Vagina (tissue), 2 donors: Measurements from ENCODE around the gene RIC1. TPM values are rescaled to one million over a fixed set of nuclear protein-coding genes. Genes with fewer than 3 reads are reported as not detected.

Source experiments
- DNase-seq, 2 donors: peaks; one replicate each; pipeline ENCODE4 v3.0.0-alpha.2; 2017; ENCODE audit errors: extremely low spot score in 2 of 2
- H3K27ac ChIP-seq: fragments of 200-600 bp; sonication (generic); one replicate; pipeline ENCODE4 v1.5.1; 2019
- H3K27me3 ChIP-seq: fragments of 200-600 bp; sonication (generic); one replicate; pipeline ENCODE4 v1.5.1; 2019
- H3K36me3 ChIP-seq, 2 donors: fragments of 200-600 bp; sonication (generic); one replicate each; pipeline ENCODE4 v1.5.1; 2017 to 2019
- H3K4me1 ChIP-seq: fragments of 200-600 bp; sonication (generic); one replicate; pipeline ENCODE4 v1.5.1; 2019
- H3K4me3 ChIP-seq, 2 donors: fragments of 200-600 bp; sonication (generic); 1 replicate in 1 of 2; 2 replicates in 1 of 2; pipeline ENCODE4 v1.5.1; 2016 to 2019
- H3K9me3 ChIP-seq: fragments of 200-600 bp; sonication (generic); one replicate; pipeline ENCODE4 v1.5.1; 2019
- CTCF ChIP-seq, 3 experiments: fragments of 450-650 bp in 2 of 3; fragments of 200-600 bp in 1 of 3; sonication (generic) in 1 of 3; IDR thresholded peaks; one replicate each; pipeline ENCODE4 v1.5.1; 2017 to 2019; ENCODE audit warnings: antibody characterized with exemption in 3 of 3, mild to moderate bottlenecking in 2 of 3, moderate library complexity in 2 of 3
- POLR2A ChIP-seq, 2 donors: fragments of 450-650 bp; IDR thresholded peaks; one replicate each; pipeline ENCODE4 v1.6.1; 2017; ENCODE audit warnings: antibody characterized with exemption in 2 of 2, mild to moderate bottlenecking in 2 of 2, moderate library complexity in 2 of 2
- POLR2AphosphoS5 ChIP-seq, 2 donors: sonication (generic); formaldehyde crosslinking; IDR thresholded peaks; one replicate each; pipeline ENCODE4 v1.9.0; 2017; ENCODE audit warnings: antibody characterized with exemption in 2 of 2, mild to moderate bottlenecking in 2 of 2, low read depth in 1 of 2; ENCODE audit not compliant: insufficient read depth in 1 of 2
- intact Hi-C: fragments of 100-400 bp; cut with DNase I; formaldehyde crosslinking; loops from one replicate; pipeline ENCODE4 v1.15.1; 2023
- total RNA-seq: library from RNA; depleted of rRNA; stranded (reverse); fragments of >200 nt; gene quantifications from one replicate; pipeline ENCODE4 v1.2.3, GENCODE V29; 2016

RIC1 gene
- total RNA-seq, 1 donor from 2014 or later = 49.8 TPM

- intact Hi-C loops = no loop called here
- Histone ChIP-seq H3K36me3 (no peaks in the 10 kb centered on the region), H3K4me1 (peaks cover 5% of the 10 kb centered on the region), H3K27me3 (no peaks in the 10 kb centered on the region), H3K27ac (peak overlapping the region; percentile 2), H3K4me3 (no peak overlapping the region), H3K9me3 (no peaks in the 10 kb centered on the region)
- TF ChIP-seq POLR2A (IDR thresholded peaks at IDR 0.05) = no peak
- no peak for TF ChIP-seq POLR2AphosphoS5 (IDR thresholded peaks at IDR 0.05; ENCODE audit: insufficient read depth in 1 of 2, low read depth in 1 of 2)
- no peak for TF ChIP-seq CTCF (IDR thresholded peaks at IDR 0.05)
- DNase-seq = no peak
Observed at GRCh38 chr9:5586391-5586802, 42.5 kb upstream of the RIC1 start.

- H3K27ac ChIP-seq = no peak overlapping the region
- H3K4me3 ChIP-seq = no peak overlapping the region
- TF ChIP-seq CTCF (IDR thresholded peaks at IDR 0.05) = no peak
- no peak for TF ChIP-seq POLR2AphosphoS5 (IDR thresholded peaks at IDR 0.05; ENCODE audit: insufficient read depth in 1 of 2, low read depth in 1 of 2)
- no peak for TF ChIP-seq POLR2A (IDR thresholded peaks at IDR 0.05)
- no peaks in the 10 kb centered on the region for H3K36me3 ChIP-seq
- no peaks in the 10 kb centered on the region for H3K9me3 ChIP-seq
- no peaks in the 10 kb centered on the region for H3K27me3 ChIP-seq
- DNase-seq = no peak
- intact Hi-C loops = no loop called here
- H3K4me1 ChIP-seq = peaks cover 5% of the 10 kb centered on the region
Observed at GRCh38 chr9:5587024-5587423, 41.9 kb upstream of the RIC1 start.

- H3K36me3 ChIP-seq = no peaks in the 10 kb centered on the region
- H3K4me1 ChIP-seq = no peaks in the 10 kb centered on the region
- intact Hi-C loops = no loop called here
- TF ChIP-seq CTCF (IDR thresholded peaks at IDR 0.05) (no peak), POLR2A (IDR thresholded peaks at IDR 0.05) (no peak), POLR2AphosphoS5 (IDR thresholded peaks at IDR 0.05; ENCODE audit: insufficient read depth in 1 of 2, low read depth in 1 of 2) (no peak)
- no peak for DNase-seq
- H3K27ac ChIP-seq = no peak overlapping the region
- H3K4me3 ChIP-seq = no peak overlapping the region
- H3K9me3 ChIP-seq = no peaks in the 10 kb centered on the region
- no peaks in the 10 kb centered on the region for H3K27me3 ChIP-seq
Observed at GRCh38 chr9:5592231-5592630, 36.7 kb upstream of the RIC1 start.

- Histone ChIP-seq H3K27ac (no peak overlapping the region), H3K27me3 (no peaks in the 10 kb centered on the region), H3K4me1 (no peaks in the 10 kb centered on the region), H3K9me3 (no peaks in the 10 kb centered on the region), H3K4me3 (no peak overlapping the region), H3K36me3 (no peaks in the 10 kb centered on the region)
- DNase-seq = no peak
- intact Hi-C loops = no loop called here
- TF ChIP-seq POLR2A (IDR thresholded peaks at IDR 0.05) (no peak), CTCF (IDR thresholded peaks at IDR 0.05) (no peak), POLR2AphosphoS5 (IDR thresholded peaks at IDR 0.05; ENCODE audit: insufficient read depth in 1 of 2, low read depth in 1 of 2) (no peak)
Observed at GRCh38 chr9:5592904-5593303, 36.0 kb upstream of the RIC1 start.

- intact Hi-C loops = no loop called here
- H3K36me3 ChIP-seq = no peaks in the 10 kb centered on the region
- TF ChIP-seq POLR2A (IDR thresholded peaks at IDR 0.05) = no peak
- no peak for TF ChIP-seq CTCF (IDR thresholded peaks at IDR 0.05)
- TF ChIP-seq POLR2AphosphoS5 (IDR thresholded peaks at IDR 0.05; ENCODE audit: insufficient read depth in 1 of 2, low read depth in 1 of 2) = no peak
- no peak overlapping the region for H3K4me3 ChIP-seq
- H3K27ac ChIP-seq = no peak overlapping the region
- H3K9me3 ChIP-seq = no peaks in the 10 kb centered on the region
- no peaks in the 10 kb centered on the region for H3K27me3 ChIP-seq
- no peaks in the 10 kb centered on the region for H3K4me1 ChIP-seq
- DNase-seq = no peak
Observed at GRCh38 chr9:5593904-5594303, 35.0 kb upstream of the RIC1 start.
